Endothelial cell of umbilical vein (primary cell): ENCODE measurements around the gene BLTP3B. TPM values are rescaled to one million over a fixed set of nuclear protein-coding genes. Genes with fewer than 3 reads are reported as not detected.

Source experiments
- BruUV-seq: library from RNA; stranded (reverse); fragments of 400-500 nt; replicated peaks from 2 replicates; lab custom pipeline; 2021; lab: Mats Ljungman, UMichigan
- CTCF ChIA-PET: fragments of 300-600, 350-600 bp; sonication (Branson Sonifier 250); formaldehyde crosslinking; loops from one replicate; lab custom pipeline; 2021; ENCODE audit warnings: antibody characterized with exemption, inconsistent platforms; lab: Charles Lee
- POLR2A ChIA-PET: fragments of 300-600, 350-600 bp; sonication (Branson Sonifier 250); formaldehyde crosslinking; loops from one replicate; lab custom pipeline; 2021; ENCODE audit warnings: antibody characterized with exemption, inconsistent platforms; lab: Charles Lee
- DNase-seq: peaks from one replicate; pipeline ENCODE4 v3.0.0-alpha.2; 2011; ENCODE audit warnings: low read depth, low spot score
- FAIRE-seq: peaks from 2 replicates; lab custom pipeline; 2011; peaks lifted over from hg19 to GRCh38; lab: Jason Lieb, UNC
- H2AFZ ChIP-seq: 2 replicates; pipeline ENCODE4 v1.6.0; 2012; ENCODE audit warnings: low read depth, low read length, control low read depth, inconsistent platforms
- H3K27ac ChIP-seq: 2 replicates; pipeline ENCODE4 v1.5.1; 2011; ENCODE audit warnings: low read depth, mild to moderate bottlenecking, control low read depth, low read length, moderate library complexity; ENCODE audit not compliant: insufficient read depth
- H3K27me3 ChIP-seq, 2 experiments: 2 replicates each; pipeline versions ENCODE4 v1.6.0 to v1.6.1; 2011; ENCODE audit warnings: low read length in 2 of 2, mixed read lengths in 1 of 2; ENCODE audit not compliant: control insufficient read depth in 2 of 2, insufficient read depth in 2 of 2
- H3K36me3 ChIP-seq, 2 experiments: 2 replicates in 1 of 2; 3 replicates in 1 of 2; pipeline ENCODE4 v1.5.1; 2011; ENCODE audit warnings: low read length in 2 of 2, mild to moderate bottlenecking in 1 of 2, moderate library complexity in 1 of 2; ENCODE audit not compliant: control insufficient read depth in 2 of 2, insufficient read depth in 2 of 2; ENCODE audit errors: extremely low read depth in 1 of 2
- H3K4me1 ChIP-seq: 3 replicates; pipeline ENCODE4 v1.5.1; 2011; ENCODE audit warnings: mild to moderate bottlenecking, low read length; ENCODE audit not compliant: control insufficient read depth, insufficient read depth; ENCODE audit errors: extremely low read depth
- H3K4me2 ChIP-seq: 2 replicates; pipeline ENCODE4 v1.6.1; 2011; ENCODE audit warnings: low read length, control low read depth, mixed read lengths; ENCODE audit not compliant: insufficient read depth
- H3K4me3 ChIP-seq, 3 experiments: fragments of 200-600 bp in 1 of 3; sonication (generic), shearing (Covaris generic) in 1 of 3; replicated peaks in 1 of 3; 2 replicates each; pipeline ENCODE4 v1.5.1; 2011 to 2016; ENCODE audit warnings: control low read depth in 3 of 3, low read length in 3 of 3, mild to moderate bottlenecking in 2 of 3, inconsistent platforms in 1 of 3, low read depth in 1 of 3, moderate library complexity in 1 of 3; ENCODE audit not compliant: insufficient read depth in 1 of 3
- H3K79me2 ChIP-seq: 2 replicates; pipeline ENCODE4 v1.6.0; 2012; ENCODE audit warnings: low read length, inconsistent platforms; ENCODE audit not compliant: control insufficient read depth, insufficient read depth
- H3K9ac ChIP-seq: replicated peaks from 2 replicates; pipeline ENCODE3; 2011; ENCODE audit warnings: low read length, control low read depth; ENCODE audit not compliant: insufficient read depth; ENCODE audit errors: extremely low read depth
- H3K9me1 ChIP-seq: replicated peaks from 3 replicates; pipeline ENCODE4 v1.6.0; 2011; ENCODE audit warnings: mild to moderate bottlenecking, low read length; ENCODE audit not compliant: control insufficient read depth, insufficient read depth; ENCODE audit errors: extremely low read depth
- H3K9me3 ChIP-seq: replicated peaks from 2 replicates; pipeline ENCODE4 v1.5.1; 2012; ENCODE audit warnings: low read length, inconsistent platforms; ENCODE audit not compliant: control insufficient read depth, insufficient read depth
- H4K20me1 ChIP-seq: replicated peaks from 2 replicates; pipeline ENCODE3; 2011; ENCODE audit warnings: mild to moderate bottlenecking, low read length; ENCODE audit not compliant: control insufficient read depth, insufficient read depth; ENCODE audit errors: extremely low read depth
- FOS ChIP-seq: IDR thresholded peaks from 2 replicates; pipeline ENCODE4 v1.6.1; 2011; ENCODE audit warnings: mild to moderate bottlenecking, low read length, moderate library complexity, borderline replicate concordance; ENCODE audit not compliant: insufficient read depth
- MYC ChIP-seq: IDR thresholded peaks from one replicate; pipeline ENCODE4 v1.6.1; 2011; ENCODE audit warnings: mild to moderate bottlenecking, low read depth, low read length
- POLR2A ChIP-seq: IDR thresholded peaks from 2 replicates; pipeline ENCODE4 v1.6.1; 2012; ENCODE audit warnings: low read depth, mild to moderate bottlenecking, control low read depth, low read length
- POLR2AphosphoS5 ChIP-seq: IDR thresholded peaks from 2 replicates; pipeline ENCODE4 v1.6.1; 2012; ENCODE audit warnings: low read depth, mild to moderate bottlenecking, control low read depth, low read length, moderate library complexity; ENCODE audit not compliant: insufficient read depth
- dilution Hi-C: fragments of 300-500 bp; cut with MboI; formaldehyde crosslinking; loops from one replicate; pipeline ENCODE4 v1.15.0; 2019; ENCODE audit warnings: low sequenced_read_pairs; ENCODE audit not compliant: extremely low pct_ligation_motif_present
- intact Hi-C: fragments of 100-400 bp; cut with micrococcal nuclease; formaldehyde crosslinking; loops from one replicate; pipeline ENCODE4 v1.10.0; 2022
- polyA plus RNA-seq, 4 experiments: library from polyadenylated mRNA; depleted of rRNA in 3 of 4; stranded (reverse) in 3 of 4; unstranded in 1 of 4; fragments of >200 nt; gene quantifications; 2 replicates each; pipeline versions ENCODE4 v1.2.1 to v1.2.3, GENCODE V29; 2011 to 2012; ENCODE audit warnings: missing spikeins in 1 of 4
- total RNA-seq: library from RNA; stranded (reverse); gene quantifications from 2 replicates; pipeline ENCODE4 v1.2.3, GENCODE V29; 2021
- TF ChIP-seq, protein P1 (sequence below): IDR thresholded peaks from 2 replicates; pipeline ENCODE4 v1.6.1; 2011; ENCODE audit not compliant: insufficient read depth, insufficient read length
- TF ChIP-seq, protein P2 (sequence below), 2 donors: IDR thresholded peaks; 1 replicate in 1 of 2; 2 replicates in 1 of 2; pipeline ENCODE4 v1.5.1; 2011; ENCODE audit warnings: low read length in 2 of 2, mild to moderate bottlenecking in 2 of 2, moderate library complexity in 2 of 2, control low read depth in 1 of 2, inconsistent platforms in 1 of 2, low read depth in 1 of 2; ENCODE audit not compliant: insufficient read depth in 1 of 2; ENCODE audit errors: extremely low read depth in 1 of 2

BLTP3B gene
- total and polyA plus RNA-seq, 2 donors (not counting 3 experiments of a cell fraction or from before 2014, with no cell fraction given), result 5.4 to 17.9 TPM

DNA sequence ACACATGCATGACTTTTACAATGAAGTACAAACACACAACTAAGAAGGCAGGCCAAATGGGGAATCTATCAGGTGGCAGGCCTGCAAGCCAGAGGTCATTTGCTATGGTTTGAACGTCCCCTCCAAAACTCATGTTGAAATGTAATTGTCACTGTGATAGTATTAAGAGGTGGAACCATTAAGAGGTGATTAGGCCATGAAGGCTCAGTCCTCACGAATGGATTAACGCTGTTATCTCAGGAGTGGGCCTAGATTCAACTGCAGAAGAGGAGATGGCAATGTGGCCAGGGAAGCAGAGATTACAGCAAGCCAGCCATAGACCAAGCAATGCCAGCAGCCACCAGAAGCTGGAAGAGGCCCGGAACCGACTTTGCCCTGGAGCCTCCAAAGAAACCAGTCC, 44.4 kb upstream of the BLTP3B start:
- no peak for FAIRE-seq
- H2AFZ ChIP-seq, result no peak overlapping the region
- H3K4me3 ChIP-seq, result no peak overlapping the region
- H3K27me3 ChIP-seq, result peaks cover 0 to 2% of the 10 kb centered on the region in 2 experiments
- TF ChIP-seq MYC, result no peak
- TF ChIP-seq, protein P1, sequence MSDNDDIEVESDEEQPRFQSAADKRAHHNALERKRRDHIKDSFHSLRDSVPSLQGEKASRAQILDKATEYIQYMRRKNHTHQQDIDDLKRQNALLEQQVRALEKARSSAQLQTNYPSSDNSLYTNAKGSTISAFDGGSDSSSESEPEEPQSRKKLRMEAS, result no peak
- TF ChIP-seq POLR2AphosphoS5, result no peak
- H3K27ac ChIP-seq, result no peak overlapping the region
- no peaks in the 10 kb centered on the region for H3K9me1 ChIP-seq
- DNase-seq, result no peak
- ChIA-PET POLR2A (no interaction called here), CTCF (interaction anchor here (1.4 to 2.0 kb wide), 3 partner anchors 10 to 218 kb away, joined by 4 to 5 read pairs (median 4); partner anchors contain the start of gene ACTR6)
- no peak overlapping the region for H3K4me2 ChIP-seq
- BruUV-seq, result no TSS peak
- dilution Hi-C loops, result no loop called here
- no peaks in the 10 kb centered on the region for H3K9me3 ChIP-seq
- H3K36me3 ChIP-seq, result no peaks in the 10 kb centered on the region
- H3K9ac ChIP-seq, result no peak overlapping the region
- H4K20me1 ChIP-seq, result no peaks in the 10 kb centered on the region
- intact Hi-C loops, result no loop called here
- no peaks in the 10 kb centered on the region for H3K4me1 ChIP-seq
- no peaks in the 10 kb centered on the region for H3K79me2 ChIP-seq

DNA sequence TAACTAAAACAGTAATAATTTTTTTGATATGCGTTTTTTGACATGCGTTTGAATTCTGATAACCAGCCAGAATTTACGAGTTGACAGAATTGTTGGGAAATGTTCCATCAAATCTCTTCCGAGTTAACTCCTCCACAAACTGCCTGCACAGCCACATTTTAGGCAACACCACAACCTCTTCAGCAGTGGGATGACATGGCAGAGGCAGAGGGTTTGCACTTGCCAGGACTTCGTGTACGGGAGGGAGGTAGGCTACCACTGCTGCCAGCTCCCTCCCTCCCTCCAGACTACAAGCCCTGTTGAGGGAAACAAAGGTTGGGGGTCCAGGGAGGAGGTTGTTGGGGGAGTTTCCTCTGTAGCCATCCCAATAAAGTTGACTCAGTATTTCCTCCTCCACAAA, 43.4 kb upstream of the BLTP3B start:
- no peaks in the 10 kb centered on the region for H3K9me3 ChIP-seq
- POLR2A ChIA-PET, result no interaction called here
- no peaks in the 10 kb centered on the region for H3K36me3 ChIP-seq
- dilution Hi-C loops, result no loop called here
- TF ChIP-seq, protein P2, sequence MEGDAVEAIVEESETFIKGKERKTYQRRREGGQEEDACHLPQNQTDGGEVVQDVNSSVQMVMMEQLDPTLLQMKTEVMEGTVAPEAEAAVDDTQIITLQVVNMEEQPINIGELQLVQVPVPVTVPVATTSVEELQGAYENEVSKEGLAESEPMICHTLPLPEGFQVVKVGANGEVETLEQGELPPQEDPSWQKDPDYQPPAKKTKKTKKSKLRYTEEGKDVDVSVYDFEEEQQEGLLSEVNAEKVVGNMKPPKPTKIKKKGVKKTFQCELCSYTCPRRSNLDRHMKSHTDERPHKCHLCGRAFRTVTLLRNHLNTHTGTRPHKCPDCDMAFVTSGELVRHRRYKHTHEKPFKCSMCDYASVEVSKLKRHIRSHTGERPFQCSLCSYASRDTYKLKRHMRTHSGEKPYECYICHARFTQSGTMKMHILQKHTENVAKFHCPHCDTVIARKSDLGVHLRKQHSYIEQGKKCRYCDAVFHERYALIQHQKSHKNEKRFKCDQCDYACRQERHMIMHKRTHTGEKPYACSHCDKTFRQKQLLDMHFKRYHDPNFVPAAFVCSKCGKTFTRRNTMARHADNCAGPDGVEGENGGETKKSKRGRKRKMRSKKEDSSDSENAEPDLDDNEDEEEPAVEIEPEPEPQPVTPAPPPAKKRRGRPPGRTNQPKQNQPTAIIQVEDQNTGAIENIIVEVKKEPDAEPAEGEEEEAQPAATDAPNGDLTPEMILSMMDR (IDR thresholded peaks at IDR 0.05; ENCODE audit: extremely low read depth in 1 of 2, insufficient read depth in 1 of 2, low read depth in 1 of 2, low read length in 2 of 2), result no peak
- TF ChIP-seq POLR2A (no peak), FOS (no peak), MYC (no peak)
- no peak overlapping the region for H3K4me2 ChIP-seq
- H2AFZ ChIP-seq, result no peak overlapping the region
- DNase-seq, result no peak
- H3K27ac ChIP-seq, result no peak overlapping the region
- no peaks in the 10 kb centered on the region for H3K79me2 ChIP-seq
- no peak overlapping the region for H3K4me3 ChIP-seq
- no peaks in the 10 kb centered on the region for H4K20me1 ChIP-seq
- no peak for FAIRE-seq
- no peak overlapping the region for H3K9ac ChIP-seq
- intact Hi-C loops, result no loop called here
- H3K9me1 ChIP-seq, result no peaks in the 10 kb centered on the region
- BruUV-seq, result no TSS peak
- H3K4me1 ChIP-seq, result no peaks in the 10 kb centered on the region
- H3K27me3 ChIP-seq, result peaks cover 0 to 2% of the 10 kb centered on the region in 2 experiments
- CTCF ChIA-PET, result interaction anchor here (1.0 to 1.7 kb wide), 3 partner anchors 9 to 219 kb away, joined by 3 to 4 read pairs (median 4); no protein-coding TSS in a partner anchor
